Measurements from ENCODE around the gene DESI2. TPM values are rescaled to one million over a fixed set of nuclear protein-coding genes. Genes with fewer than 3 reads are reported as not detected.
A peak's percentile ranks its signal among the peaks of the same experiment; 100 is the strongest.
"Not testable (repeated sequence)": the region's sequence is repeated elsewhere in the genome, so short reads cannot be mapped to it uniquely, and the experiment has no call there.

DESI2 gene
- total RNA-seq, 1 donor from 2014 or later: 53.3 TPM

- Mint-ChIP-seq H3K27ac (ENCODE audit: unreplicated experiment) (no peak overlapping the region), H3K4me3 (ENCODE audit: unreplicated experiment) (no peak overlapping the region), H3K27me3 (ENCODE audit: unreplicated experiment) (no peaks in the 10 kb centered on the region), H3K36me3 (ENCODE audit: unreplicated experiment) (no peaks in the 10 kb centered on the region), H3K9me3 (ENCODE audit: unreplicated experiment) (peaks cover 3% of the 10 kb centered on the region), H3K4me1 (ENCODE audit: unreplicated experiment) (peaks cover 10% of the 10 kb centered on the region)
- TF ChIP-seq, protein P1, sequence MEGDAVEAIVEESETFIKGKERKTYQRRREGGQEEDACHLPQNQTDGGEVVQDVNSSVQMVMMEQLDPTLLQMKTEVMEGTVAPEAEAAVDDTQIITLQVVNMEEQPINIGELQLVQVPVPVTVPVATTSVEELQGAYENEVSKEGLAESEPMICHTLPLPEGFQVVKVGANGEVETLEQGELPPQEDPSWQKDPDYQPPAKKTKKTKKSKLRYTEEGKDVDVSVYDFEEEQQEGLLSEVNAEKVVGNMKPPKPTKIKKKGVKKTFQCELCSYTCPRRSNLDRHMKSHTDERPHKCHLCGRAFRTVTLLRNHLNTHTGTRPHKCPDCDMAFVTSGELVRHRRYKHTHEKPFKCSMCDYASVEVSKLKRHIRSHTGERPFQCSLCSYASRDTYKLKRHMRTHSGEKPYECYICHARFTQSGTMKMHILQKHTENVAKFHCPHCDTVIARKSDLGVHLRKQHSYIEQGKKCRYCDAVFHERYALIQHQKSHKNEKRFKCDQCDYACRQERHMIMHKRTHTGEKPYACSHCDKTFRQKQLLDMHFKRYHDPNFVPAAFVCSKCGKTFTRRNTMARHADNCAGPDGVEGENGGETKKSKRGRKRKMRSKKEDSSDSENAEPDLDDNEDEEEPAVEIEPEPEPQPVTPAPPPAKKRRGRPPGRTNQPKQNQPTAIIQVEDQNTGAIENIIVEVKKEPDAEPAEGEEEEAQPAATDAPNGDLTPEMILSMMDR (IDR thresholded peaks at IDR 0.05): no peak
- DNase-seq (ENCODE audit: extremely low spot score, unreplicated experiment): no peak
Observed at GRCh38 chr1:244731651-244732050, 78.7 kb downstream of the DESI2 start.

- no peak overlapping the region for H3K4me3 Mint-ChIP-seq (ENCODE audit: unreplicated experiment)
- H3K27ac Mint-ChIP-seq (ENCODE audit: unreplicated experiment): no peak overlapping the region
Observed at GRCh38 chr1:244732851-244733450, 80.0 kb downstream of the DESI2 start.

DNA sequence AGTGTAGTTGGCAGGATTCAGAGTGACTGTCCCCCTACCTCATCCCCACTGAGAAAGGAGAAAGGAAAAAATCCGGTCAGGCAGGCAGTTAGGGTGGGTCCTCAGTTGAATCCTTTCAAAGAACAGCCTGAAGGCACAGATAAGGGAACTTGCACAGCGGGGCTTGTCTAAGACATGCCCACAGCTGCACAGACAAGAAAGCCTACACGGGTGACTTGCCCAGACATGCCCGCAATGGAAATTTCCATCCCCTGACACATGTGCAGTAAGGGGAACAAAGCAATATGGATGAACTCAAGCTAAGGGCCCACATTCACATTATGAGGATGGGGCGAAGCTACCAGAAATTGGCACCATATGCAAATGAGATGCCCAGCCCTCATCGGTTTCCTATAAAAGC lies 82.5 kb downstream of the DESI2 start:
- TF ChIP-seq, protein P1 (IDR thresholded peaks at IDR 0.05): no peak
- Mint-ChIP-seq H3K27me3 (ENCODE audit: unreplicated experiment) (no peaks in the 10 kb centered on the region), H3K4me3 (ENCODE audit: unreplicated experiment) (no peak overlapping the region), H3K36me3 (ENCODE audit: unreplicated experiment) (no peaks in the 10 kb centered on the region), H3K4me1 (ENCODE audit: unreplicated experiment) (peaks cover 2% of the 10 kb centered on the region), H3K9me3 (ENCODE audit: unreplicated experiment) (peaks cover 3% of the 10 kb centered on the region), H3K27ac (ENCODE audit: unreplicated experiment) (peak overlapping the region; percentile 27)
- DNase-seq (ENCODE audit: extremely low spot score, unreplicated experiment): no peak

More at GRCh38 chr1:244732851-244733450, 80.0 kb downstream of the DESI2 start:
- Mint-ChIP-seq H3K36me3 (ENCODE audit: unreplicated experiment) (no peaks in the 10 kb centered on the region), H3K9me3 (ENCODE audit: unreplicated experiment) (peaks cover 3% of the 10 kb centered on the region), H3K4me1 (ENCODE audit: unreplicated experiment) (peaks cover 10% of the 10 kb centered on the region), H3K27me3 (ENCODE audit: unreplicated experiment) (no peaks in the 10 kb centered on the region)
- no peak for DNase-seq (ENCODE audit: extremely low spot score, unreplicated experiment)
- TF ChIP-seq, protein P1 (IDR thresholded peaks at IDR 0.05): no peak

- Mint-ChIP-seq H3K4me1 (ENCODE audit: unreplicated experiment) (peaks cover 2% of the 10 kb centered on the region), H3K27me3 (ENCODE audit: unreplicated experiment) (no peaks in the 10 kb centered on the region), H3K9me3 (ENCODE audit: unreplicated experiment) (peaks cover 3% of the 10 kb centered on the region), H3K4me3 (ENCODE audit: unreplicated experiment) (no peak overlapping the region), H3K27ac (ENCODE audit: unreplicated experiment) (no peak overlapping the region), H3K36me3 (ENCODE audit: unreplicated experiment) (no peaks in the 10 kb centered on the region)
- TF ChIP-seq, protein P1 (IDR thresholded peaks at IDR 0.05): no peak
- no peak for DNase-seq (ENCODE audit: extremely low spot score, unreplicated experiment)
Observed at GRCh38 chr1:244735876-244736561, 83.1 kb downstream of the DESI2 start.

- not testable (repeated sequence) for H3K27ac Mint-ChIP-seq (ENCODE audit: unreplicated experiment); H3K36me3 Mint-ChIP-seq (ENCODE audit: unreplicated experiment); H3K4me3 Mint-ChIP-seq (ENCODE audit: unreplicated experiment); H3K27me3 Mint-ChIP-seq (ENCODE audit: unreplicated experiment); H3K9me3 Mint-ChIP-seq (ENCODE audit: unreplicated experiment); DNase-seq (ENCODE audit: extremely low spot score, unreplicated experiment); H3K4me1 Mint-ChIP-seq (ENCODE audit: unreplicated experiment)
Observed at GRCh38 chr1:244739140-244739539, 86.2 kb downstream of the DESI2 start.

DNA sequence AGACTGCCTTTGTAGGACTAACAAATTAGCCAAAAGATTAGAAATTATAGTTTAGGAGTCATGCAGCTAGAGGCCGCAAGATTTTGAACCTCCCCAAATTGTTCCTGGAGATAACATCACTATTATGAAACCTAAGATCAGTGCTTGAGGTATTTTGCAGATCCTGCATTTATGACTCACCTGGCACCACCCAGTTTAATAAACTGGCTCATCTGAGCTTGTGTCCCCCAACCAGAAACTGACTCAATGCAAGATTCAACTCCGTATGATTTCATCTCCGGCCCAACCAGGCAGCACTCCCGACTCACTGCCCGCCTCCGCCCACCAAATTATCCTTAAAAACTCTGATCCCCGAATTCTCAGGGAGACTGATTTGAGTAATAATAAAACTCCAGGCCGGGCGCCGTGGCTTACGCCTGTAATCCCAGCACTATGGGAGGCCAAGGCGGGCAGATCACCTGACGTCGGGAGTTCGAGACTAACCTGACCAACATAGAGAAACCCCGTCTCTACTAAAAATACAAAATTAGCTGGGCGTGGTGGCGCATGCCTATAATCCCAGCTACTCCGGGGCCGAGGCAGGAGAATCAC lies 87.2 kb downstream of the DESI2 start:
- not testable (repeated sequence) for DNase-seq (ENCODE audit: extremely low spot score, unreplicated experiment); H3K27ac Mint-ChIP-seq (ENCODE audit: unreplicated experiment); H3K4me3 Mint-ChIP-seq (ENCODE audit: unreplicated experiment)

More for the DNA sequence above, 87.2 kb downstream of the DESI2 start:
- H3K27me3 Mint-ChIP-seq (ENCODE audit: unreplicated experiment); H3K9me3 Mint-ChIP-seq (ENCODE audit: unreplicated experiment); H3K4me1 Mint-ChIP-seq (ENCODE audit: unreplicated experiment); H3K36me3 Mint-ChIP-seq (ENCODE audit: unreplicated experiment): not testable (repeated sequence)

Data from osteocyte (in vitro differentiated cells).